NCI-H526 treated with DMSO at 0.1 percent for 48 hours (cell line): Measurements from ENCODE around the gene EIF1.
"Not testable (repeated sequence)": the region's sequence is repeated elsewhere in the genome, so short reads cannot be mapped to it uniquely, and the experiment has no call there.

Experiments used
- DNase-seq: peaks from one replicate; lab custom pipeline; 2025; lab: John Stamatoyannopoulos, UW

The EIF1 gene

GRCh38 chr17:41700843-41701242 is 12.2 kb downstream of the EIF1 start:
- DNase-seq = not testable (repeated sequence)

GRCh38 chr17:41702712-41703111 is 14.0 kb downstream of the EIF1 start:
- no peak for DNase-seq

GRCh38 chr17:41705271-41705991 is 16.7 kb downstream of the EIF1 start:
- no peak for DNase-seq

GRCh38 chr17:41707803-41708669 is 19.4 kb downstream of the EIF1 start:
- no peak for DNase-seq

GRCh38 chr17:41710472-41711090 is 21.9 kb downstream of the EIF1 start:
- DNase-seq = no peak

GRCh38 chr17:41711669-41712400 is 23.1 kb downstream of the EIF1 start, which contains the start of gene GAST:
Gene GAST, plus strand, starts transcription at chr17:41712331. Its CDS starts 3,106 bp downstream, at chr17:41715437.
- DNase-seq = no peak

- DNase-seq = no peak
Measured at GRCh38 chr17:41717408-41718286, 29.0 kb downstream of the EIF1 start.

GRCh38 chr17:41718287-41718645 is 29.6 kb downstream of the EIF1 start:
- no peak for DNase-seq

GRCh38 chr17:41722231-41722630 is 33.5 kb downstream of the EIF1 start:
- no peak for DNase-seq

- DNase-seq = no peak
Measured at GRCh38 chr17:41723801-41724475, 35.3 kb downstream of the EIF1 start.

GRCh38 chr17:41724476-41725050 is 35.9 kb downstream of the EIF1 start:
- DNase-seq = peak; percentile 96

GRCh38 chr17:41725134-41725533 is 36.4 kb downstream of the EIF1 start:
- DNase-seq = no peak

GRCh38 chr17:41728056-41728455 is 39.4 kb downstream of the EIF1 start:
- no peak for DNase-seq

- DNase-seq = no peak
Measured at GRCh38 chr17:41730479-41730878, 41.8 kb downstream of the EIF1 start.

GRCh38 chr17:41731836-41732235 is 43.2 kb downstream of the EIF1 start:
- DNase-seq = no peak

GRCh38 chr17:41733348-41734138 is 44.9 kb downstream of the EIF1 start:
- no peak for DNase-seq

GRCh38 chr17:41734139-41734948 is 45.7 kb downstream of the EIF1 start, which contains the start of gene HAP1:
Gene HAP1, minus strand, starts transcription at chr17:41734643. Its CDS starts 9 bp downstream, at chr17:41734634.
- DNase-seq = peak; percentile 48

GRCh38 chr17:41734949-41735313 is 46.2 kb downstream of the EIF1 start:
- no peak for DNase-seq
